ENCODE measurements around the gene SLC5A1. TPM values are rescaled to one million over a fixed set of nuclear protein-coding genes. Genes with fewer than 3 reads are reported as not detected.
A peak's percentile ranks its signal among the peaks of the same experiment; 100 is the strongest.

The SLC5A1 gene
- total and polyA plus RNA-seq, 2 of the 8 experiments (the other 6 are each of a cell fraction or from before 2014, with no cell fraction given), result 0.06 TPM; not detected in 1

GRCh38 chr22:31998784-31999385 is 44.2 kb upstream of the SLC5A1 start:
- Histone ChIP-seq H3K9me3 (ENCODE audit: insufficient read depth in 2 of 2, low read depth in 1 of 2, low read length in 1 of 2) (no peaks in the 10 kb centered on the region), H2AK5ac (ENCODE audit: low read depth, low read length) (no peak overlapping the region), H3K4me1 (replicated peaks in 1 of 4; ENCODE audit: control insufficient read depth in 3 of 4, insufficient read depth in 4 of 4, low read length in 3 of 4) (no peaks in the 10 kb centered on the region), H4K5ac (ENCODE audit: insufficient read length, low read depth, low read length) (no peak overlapping the region), H3K36me3 (ENCODE audit: control insufficient read depth in 2 of 4, insufficient read depth in 4 of 4, low read length in 3 of 4) (no peaks in the 10 kb centered on the region), H4K20me1 (replicated peaks in 1 of 2; ENCODE audit: control insufficient read depth in 1 of 2, insufficient read depth in 2 of 2, low read length in 2 of 2) (no peaks in the 10 kb centered on the region), H3K4me2 (ENCODE audit: insufficient read depth in 1 of 2, low read depth in 2 of 2, low read length in 2 of 2) (no peak overlapping the region), H3K27ac (ENCODE audit: low read depth, low read length) (no peak overlapping the region), H2BK12ac (ENCODE audit: low read depth, low read length) (no peak overlapping the region), H3K4ac (replicated peaks; ENCODE audit: insufficient read length, low read depth, low read length) (no peak overlapping the region), H2BK120ac (replicated peaks; ENCODE audit: low read depth, low read length) (no peak overlapping the region), H4K91ac (replicated peaks; ENCODE audit: insufficient read length, low read length) (no peak overlapping the region), H3K27me3 (replicated peaks in 1 of 4; ENCODE audit: control insufficient read depth in 3 of 4, extremely low read depth in 1 of 4, insufficient read depth in 3 of 4, low read length in 3 of 4) (no peaks in the 10 kb centered on the region), H3K56ac (replicated peaks; ENCODE audit: insufficient read length, low read depth, low read length) (no peak overlapping the region), H3K14ac (ENCODE audit: insufficient read length) (no peak overlapping the region), H3K9ac (replicated peaks in 1 of 4; ENCODE audit: extremely low read depth in 1 of 4, low read depth in 3 of 4, low read length in 3 of 4) (no peak overlapping the region), H3K23ac (ENCODE audit: insufficient read length) (no peak overlapping the region), H2BK15ac (ENCODE audit: low read length) (no peak overlapping the region), H3K18ac (ENCODE audit: extremely low read depth, low read length) (no peak overlapping the region), H2AFZ (ENCODE audit: low read length) (0 out of 2 replicates have a peak overlapping the region, but pooled peaks have one; percentile 4), H2BK20ac (ENCODE audit: low read length) (no peak overlapping the region), H3K23me2 (ENCODE audit: low read depth, low read length) (no peaks in the 10 kb centered on the region), H4K8ac (ENCODE audit: extremely low read depth, insufficient read depth, low read length) (no peak overlapping the region), H2BK5ac (ENCODE audit: low read depth, low read length) (no peak overlapping the region), H3K79me1 (ENCODE audit: low read depth, low read length) (no peaks in the 10 kb centered on the region), H3K4me3 (ENCODE audit: extremely low read depth in 1 of 4, insufficient read depth in 2 of 4, low read depth in 3 of 4, low read length in 4 of 4) (no peak overlapping the region), H3K79me2 (ENCODE audit: control insufficient read depth in 1 of 2, insufficient read depth in 2 of 2, low read length in 2 of 2) (no peaks in the 10 kb centered on the region)
- CTCF ChIA-PET (ENCODE audit: partially characterized antibody), result interaction anchor here (1.1 kb wide), 1 partner anchor 21 kb away, joined by 3 read pairs; no protein-coding TSS in a partner anchor
- WGBS, 2 experiments (ENCODE audit: extremely low coverage in 1 of 2, insufficient coverage in 1 of 2, insufficient read length in 1 of 2, insufficient replicate concordance in 2 of 2, low coverage in 1 of 2, low lambda C conversion rate in 2 of 2, missing lambda C conversion rate in 1 of 2), result 88% methylated on average over 3 of the region's 3 CpGs; no CpG with 5 or more reads in 1 of the 2 experiments
- DNase-seq (ENCODE audit: low read depth in 1 of 2, low spot score in 2 of 2) (no peak), FAIRE-seq (no peak)
- TF ChIP-seq NANOG (IDR thresholded peaks at IDR 0.05; ENCODE audit: insufficient read depth, low read depth, low read length, poor library complexity, severe bottlenecking) (no peak), CBX5 (IDR thresholded peaks at IDR 0.05; ENCODE audit: low read depth, low read length) (no peak), POLR2AphosphoS5 (IDR thresholded peaks at IDR 0.05; ENCODE audit: low read depth, low read length) (no peak), SP4 (IDR thresholded peaks at IDR 0.05; ENCODE audit: low read length) (no peak), KDM5A (IDR thresholded peaks at IDR 0.05; ENCODE audit: low read length) (no peak), TBP (IDR thresholded peaks at IDR 0.05; ENCODE audit: low read depth, low read length) (no peak), RXRA (IDR thresholded peaks at IDR 0.05; ENCODE audit: insufficient read depth, low read depth, low read length) (no peak), CEBPB (IDR thresholded peaks at IDR 0.05; ENCODE audit: low read depth, low read length) (no peak), PHF8 (conservative IDR thresholded peaks at IDR 0.05; ENCODE audit: low read depth, low read length) (no peak), POLR2A (IDR thresholded peaks at IDR 0.05; ENCODE audit: control extremely low read depth in 1 of 2, low read depth in 2 of 2, low read length in 2 of 2) (no peak), SIRT6 (IDR thresholded peaks at IDR 0.05; ENCODE audit: low read length) (no peak), TCF12 (IDR thresholded peaks at IDR 0.05; ENCODE audit: low read depth, low read length) (no peak)
- POLR2A ChIA-PET (ENCODE audit: partially characterized antibody), result interaction anchor here (1.1 kb wide), 1 partner anchor 337 kb away, joined by 3 read pairs; the partner anchor contains the start of gene PISD

All from H1 (cell line).